Neural progenitor cell (in vitro differentiated cells): ENCODE measurements around the gene FAM227A. TPM values are rescaled to one million over a fixed set of nuclear protein-coding genes. Genes with fewer than 3 reads are reported as not detected.

ENCODE experiments used
- DNase-seq: peaks from one replicate; pipeline ENCODE4 v3.0.0-alpha.2; 2016; ENCODE audit warnings: low spot score
- H2AFZ ChIP-seq: fragments of 200-600 bp; sonication (generic); replicated peaks from 2 replicates; pipeline ENCODE4 v1.6.1; 2016; ENCODE audit warnings: antibody characterized with exemption
- H3F3A ChIP-seq: fragments of 200-600 bp; sonication (generic); 2 replicates; pipeline ENCODE4 v1.6.1; 2016; ENCODE audit warnings: antibody characterized with exemption, low read depth
- H3K27ac ChIP-seq: fragments of 200-600 bp; sonication (generic); 2 replicates; pipeline ENCODE4 v1.5.1; 2016; ENCODE audit warnings: mild to moderate bottlenecking
- H3K27me3 ChIP-seq: fragments of 200-600 bp; sonication (generic); 2 replicates; pipeline ENCODE4 v1.6.1; 2016; ENCODE audit warnings: mild to moderate bottlenecking, moderate library complexity
- H3K36me3 ChIP-seq: fragments of 200-600 bp; sonication (generic); 2 replicates; pipeline ENCODE4 v1.5.1; 2016
- H3K4me1 ChIP-seq: fragments of 200-600 bp; sonication (generic); 2 replicates; pipeline ENCODE4 v1.6.1; 2016; ENCODE audit warnings: mixed run types
- H3K4me2 ChIP-seq: fragments of 200-600 bp; sonication (generic); 2 replicates; pipeline ENCODE4 v1.6.1; 2016
- H3K4me3 ChIP-seq: fragments of 200-600 bp; sonication (generic); 2 replicates; pipeline ENCODE4 v1.5.1; 2016
- H3K79me2 ChIP-seq: fragments of 200-600 bp; sonication (generic); 2 replicates; pipeline ENCODE4 v1.6.1; 2016; ENCODE audit warnings: low read depth
- H3K9ac ChIP-seq: fragments of 200-600 bp; sonication (generic); 2 replicates; pipeline ENCODE4 v1.6.1; 2016
- H3K9me3 ChIP-seq: fragments of 200-600 bp; sonication (generic); 2 replicates; pipeline ENCODE4 v1.5.1; 2016; ENCODE audit warnings: low read depth
- H4K20me1 ChIP-seq: fragments of 200-600 bp; sonication (generic); 2 replicates; pipeline ENCODE4 v1.6.1; 2016; ENCODE audit warnings: low read depth
- H3K27ac Mint-ChIP-seq: 3 replicates; pipeline ENCODE4 v1.8.0; 2021; ENCODE audit warnings: mixed read lengths
- H3K27me3 Mint-ChIP-seq: 2 replicates; pipeline ENCODE4 v1.8.0; 2022; ENCODE audit warnings: low read depth, mild to moderate bottlenecking, inconsistent platforms, moderate library complexity, mixed read lengths; ENCODE audit not compliant: insufficient read depth
- H3K36me3 Mint-ChIP-seq: 3 replicates; pipeline ENCODE4 v1.8.0; 2021; ENCODE audit warnings: mixed read lengths
- H3K4me1 Mint-ChIP-seq: 3 replicates; pipeline ENCODE4 v1.8.0; 2021; ENCODE audit warnings: mixed read lengths
- H3K4me3 Mint-ChIP-seq: 3 replicates; pipeline ENCODE4 v1.8.0; 2021; ENCODE audit warnings: mild to moderate bottlenecking, moderate library complexity, mixed read lengths
- H3K9me3 Mint-ChIP-seq: 3 replicates; pipeline ENCODE4 v1.8.0; 2020; ENCODE audit warnings: mixed read lengths
- CTCF ChIP-seq: fragments of 200-600 bp; sonication (generic); IDR thresholded peaks from 2 replicates; pipeline ENCODE4 v1.5.1; 2017; ENCODE audit warnings: antibody characterized with exemption, mild to moderate bottlenecking
- EZH2 ChIP-seq: fragments of 200-600 bp; sonication (generic); IDR thresholded peaks from 2 replicates; pipeline ENCODE4 v1.6.1; 2017; ENCODE audit warnings: antibody characterized with exemption, mild to moderate bottlenecking, moderate library complexity
- EZH2phosphoT487 ChIP-seq: fragments of 200-600 bp; sonication (generic); IDR thresholded peaks from 2 replicates; pipeline ENCODE4 v1.6.1; 2017; ENCODE audit warnings: antibody characterized with exemption
- total RNA-seq: library from RNA; depleted of rRNA; stranded (reverse); fragments of >200 nt; gene quantifications from 2 replicates; pipeline ENCODE4 v1.2.3, GENCODE V29; 2015; ENCODE audit warnings: low replicate concordance

Gene FAM227A
- total RNA-seq, result 17.8 and 32.7 TPM in 2 replicates

GRCh38 chr22:38656256-38657044 is at the start of gene FAM227A, which contains the start of gene CBY1:
Gene FAM227A (minus strand): TSS chr22:38656392. CDS start chr22:38650168, 6,224 bp downstream.
Gene CBY1 (plus strand): TSS chr22:38656638. CDS start chr22:38668055, 11,417 bp downstream.
- Mint-ChIP-seq H3K4me1 (peaks cover 14% of the 10 kb centered on the region), H3K4me3 (peak within 1 kb of the TSS; percentile 97), H3K27ac (peak within 1 kb of the TSS; percentile 100), H3K36me3 (peaks cover 9% of the 10 kb centered on the region), H3K9me3 (no peaks in the 10 kb centered on the region), H3K27me3 (no peaks in the 10 kb centered on the region)
- H3K4me2 ChIP-seq, result peak within 1 kb of the TSS; percentile 89
- peak; percentile 98 for DNase-seq
- peaks cover 3% of the 10 kb centered on the region for H3K4me1 ChIP-seq
- peaks cover 37% of the 10 kb centered on the region for H3K79me2 ChIP-seq
- H3K9me3 ChIP-seq, result no peaks in the 10 kb centered on the region
- peaks cover 10% of the 10 kb centered on the region for H4K20me1 ChIP-seq
- H3F3A ChIP-seq, result no peaks in the 10 kb centered on the region
- peak within 1 kb of the TSS; percentile 91 for H3K4me3 ChIP-seq
- no peaks in the 10 kb centered on the region for H3K36me3 ChIP-seq
- H3K27ac ChIP-seq, result peak within 1 kb of the TSS; percentile 99
- peak; percentile 25 for TF ChIP-seq CTCF
- no peak for TF ChIP-seq EZH2
- H2AFZ ChIP-seq, result peak within 1 kb of the TSS; percentile 98
- H3K9ac ChIP-seq, result peak within 1 kb of the TSS; percentile 97
- no peaks in the 10 kb centered on the region for H3K27me3 ChIP-seq

- TF ChIP-seq CTCF (no peak), EZH2 (no peak), EZH2phosphoT487 (no peak)
- peak within 1 kb of the TSS; percentile 74 for H3K9ac ChIP-seq
Observed at GRCh38 chr22:38705235-38706100, 49.3 kb upstream of the FAM227A start, which contains the start of gene GTPBP1. Gene GTPBP1 (plus strand): TSS chr22:38705944. CDS start chr22:38705956, 12 bp downstream.

GRCh38 chr22:38704654-38705234 is 48.6 kb upstream of the FAM227A start:
- no peaks in the 10 kb centered on the region for H3K9me3 Mint-ChIP-seq
- no peak overlapping the region for H3K9ac ChIP-seq
- H3K27me3 Mint-ChIP-seq, result peaks cover 20% of the 10 kb centered on the region
- H3K4me1 Mint-ChIP-seq, result peaks cover 47% of the 10 kb centered on the region
- peak overlapping the region; percentile 97 for H3K27ac Mint-ChIP-seq
- H3K9me3 ChIP-seq, result no peaks in the 10 kb centered on the region
- peak overlapping the region; percentile 38 for H3K4me3 ChIP-seq
- H4K20me1 ChIP-seq, result peaks cover 40% of the 10 kb centered on the region
- peaks cover 9% of the 10 kb centered on the region for H3K27me3 ChIP-seq
- H3K36me3 Mint-ChIP-seq, result no peaks in the 10 kb centered on the region
- DNase-seq, result peak; percentile 51
- H3F3A ChIP-seq, result peaks cover 23% of the 10 kb centered on the region
- peak overlapping the region; percentile 38 for H3K27ac ChIP-seq
- H3K4me3 Mint-ChIP-seq, result peak overlapping the region; percentile 84
- peak overlapping the region; percentile 71 for H3K4me2 ChIP-seq
- peak overlapping the region; percentile 21 for H2AFZ ChIP-seq
- no peaks in the 10 kb centered on the region for H3K36me3 ChIP-seq
- H3K79me2 ChIP-seq, result peaks cover 47% of the 10 kb centered on the region
- TF ChIP-seq EZH2phosphoT487 (no peak), EZH2 (no peak), CTCF (no peak)
- H3K4me1 ChIP-seq, result peaks cover 20% of the 10 kb centered on the region

More at GRCh38 chr22:38705235-38706100, 49.3 kb upstream of the FAM227A start, which contains the start of gene GTPBP1:
- H3K4me3 ChIP-seq, result peak within 1 kb of the TSS; percentile 88
- peak within 1 kb of the TSS; percentile 60 for H3K27ac ChIP-seq
- peaks cover 42% of the 10 kb centered on the region for H3K4me1 Mint-ChIP-seq
- peaks cover 45% of the 10 kb centered on the region for H4K20me1 ChIP-seq
- H3K27me3 Mint-ChIP-seq, result peaks cover 20% of the 10 kb centered on the region
- peaks cover 23% of the 10 kb centered on the region for H3F3A ChIP-seq
- peak within 1 kb of the TSS; percentile 97 for H3K27ac Mint-ChIP-seq
- peaks cover 9% of the 10 kb centered on the region for H3K27me3 ChIP-seq
- DNase-seq, result peak; percentile 100
- H3K9me3 ChIP-seq, result no peaks in the 10 kb centered on the region
- peak within 1 kb of the TSS; percentile 95 for H3K4me3 Mint-ChIP-seq
- H3K79me2 ChIP-seq, result peaks cover 47% of the 10 kb centered on the region
- peak within 1 kb of the TSS; percentile 21 for H2AFZ ChIP-seq
- H3K4me2 ChIP-seq, result peak within 1 kb of the TSS; percentile 99
- H3K9me3 Mint-ChIP-seq, result no peaks in the 10 kb centered on the region
- H3K36me3 ChIP-seq, result no peaks in the 10 kb centered on the region
- H3K36me3 Mint-ChIP-seq, result no peaks in the 10 kb centered on the region
- H3K4me1 ChIP-seq, result peaks cover 18% of the 10 kb centered on the region
